ENCODE measurements around the gene JARID2.
"Not testable (repeated sequence)": the region's sequence is repeated elsewhere in the genome, so short reads cannot be mapped to it uniquely, and the experiment has no call there.

JARID2 gene

GRCh38 chr6:15405129-15406068 lies 159.5 kb downstream of the JARID2 start:
- DNase-seq = no peak

- no peak for DNase-seq
These were observed 160.6 kb downstream of the JARID2 start for GRCh38 chr6:15406452-15406851.

GRCh38 chr6:15408008-15408407 lies 162.1 kb downstream of the JARID2 start:
- DNase-seq = no peak

- DNase-seq = no peak
These were observed 162.9 kb downstream of the JARID2 start for GRCh38 chr6:15408758-15409157.

- DNase-seq = peak; percentile 88
These were observed 163.6 kb downstream of the JARID2 start for GRCh38 chr6:15409301-15410125.

- no peak for DNase-seq
These were observed 164.2 kb downstream of the JARID2 start for GRCh38 chr6:15410126-15410391.

- DNase-seq = peak; percentile 87
These were observed 164.9 kb downstream of the JARID2 start for GRCh38 chr6:15410752-15411151.

- no peak for DNase-seq
These were observed 165.9 kb downstream of the JARID2 start for GRCh38 chr6:15411766-15412165.

GRCh38 chr6:15412767-15413166 lies 166.9 kb downstream of the JARID2 start:
- DNase-seq = no peak

GRCh38 chr6:15413466-15414234 lies 167.8 kb downstream of the JARID2 start:
- no peak for DNase-seq

GRCh38 chr6:15414235-15414612 lies 168.4 kb downstream of the JARID2 start:
- DNase-seq = no peak

GRCh38 chr6:15415622-15416021 lies 169.8 kb downstream of the JARID2 start:
- not testable (repeated sequence) for DNase-seq

- DNase-seq = no peak
These were observed 171.2 kb downstream of the JARID2 start for GRCh38 chr6:15416932-15417509.

- DNase-seq = peak; percentile 59
These were observed 171.9 kb downstream of the JARID2 start for GRCh38 chr6:15417811-15418210.

GRCh38 chr6:15419493-15419892 lies 173.6 kb downstream of the JARID2 start:
- DNase-seq = no peak

- DNase-seq = peak; percentile 87
These were observed 175.1 kb downstream of the JARID2 start for GRCh38 chr6:15420959-15421438.

- DNase-seq = no peak
These were observed 176.3 kb downstream of the JARID2 start for GRCh38 chr6:15421945-15422733.

GRCh38 chr6:15423286-15423993 lies 177.6 kb downstream of the JARID2 start:
- no peak for DNase-seq

GRCh38 chr6:15425947-15426346 lies 180.1 kb downstream of the JARID2 start:
- no peak for DNase-seq

- DNase-seq = no peak
These were observed 180.5 kb downstream of the JARID2 start for GRCh38 chr6:15426395-15426794.

GRCh38 chr6:15426901-15427300 lies 181.0 kb downstream of the JARID2 start:
- no peak for DNase-seq
